GM13976 (cell line): ENCODE results near the gene CHRNB1.

Experiments used
- DNase-seq: peaks from one replicate; pipeline ENCODE4 v3.0.0; 2012; ENCODE audit warnings: low spot score
- CTCF ChIP-seq: IDR thresholded peaks from 2 replicates; pipeline ENCODE4 v1.5.1; 2012; ENCODE audit warnings: borderline replicate concordance, mild to moderate bottlenecking; ENCODE audit not compliant: insufficient read depth; ENCODE audit errors: extremely low read depth, missing control alignments, control extremely low read depth
- in situ Hi-C: fragments of 300-500 bp; cut with MboI; formaldehyde crosslinking; loops from one replicate; pipeline ENCODE4 v1.12.0; 2022; ENCODE audit warnings: low sequenced_read_pairs, mixed read lengths, inconsistent platforms; ENCODE audit not compliant: unreplicated experiment

CHRNB1 gene

DNA sequence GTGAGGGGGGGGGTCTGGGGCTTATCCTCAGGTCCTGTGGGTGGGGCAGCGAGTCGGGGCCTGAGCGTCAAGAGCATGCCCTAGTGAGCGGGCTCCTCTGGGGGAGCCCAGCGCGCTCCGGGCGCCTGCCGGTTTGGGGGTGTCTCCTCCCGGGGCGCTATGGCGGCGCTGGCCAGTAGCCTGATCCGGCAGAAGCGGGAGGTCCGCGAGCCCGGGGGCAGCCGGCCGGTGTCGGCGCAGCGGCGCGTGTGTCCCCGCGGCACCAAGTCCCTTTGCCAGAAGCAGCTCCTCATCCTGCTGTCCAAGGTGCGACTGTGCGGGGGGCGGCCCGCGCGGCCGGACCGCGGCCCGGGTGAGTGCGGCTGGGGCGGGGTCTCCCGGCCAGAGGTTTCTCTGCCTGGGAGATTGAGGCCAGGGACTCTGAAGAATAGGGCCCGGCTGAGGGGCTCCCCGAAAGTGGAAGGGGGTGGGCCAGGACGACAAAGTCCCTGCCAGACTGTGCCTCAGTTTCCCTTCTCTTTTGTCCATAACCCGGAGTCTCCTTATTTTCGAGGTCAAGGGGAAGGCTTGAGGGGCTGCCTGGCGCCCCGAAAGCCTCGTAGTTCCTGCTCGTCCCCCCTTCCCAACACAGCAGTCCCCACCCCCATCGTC, 5.3 kb upstream of the CHRNB1 start, which contains the start of gene FGF11:
Gene FGF11 (plus strand): TSS at position 51 of the 651 bp plus-strand sequence. CDS start 109 bp downstream, at position 160.
- no peak for TF ChIP-seq CTCF
- in situ Hi-C loops: no loop called here
- no peak for DNase-seq

DNA sequence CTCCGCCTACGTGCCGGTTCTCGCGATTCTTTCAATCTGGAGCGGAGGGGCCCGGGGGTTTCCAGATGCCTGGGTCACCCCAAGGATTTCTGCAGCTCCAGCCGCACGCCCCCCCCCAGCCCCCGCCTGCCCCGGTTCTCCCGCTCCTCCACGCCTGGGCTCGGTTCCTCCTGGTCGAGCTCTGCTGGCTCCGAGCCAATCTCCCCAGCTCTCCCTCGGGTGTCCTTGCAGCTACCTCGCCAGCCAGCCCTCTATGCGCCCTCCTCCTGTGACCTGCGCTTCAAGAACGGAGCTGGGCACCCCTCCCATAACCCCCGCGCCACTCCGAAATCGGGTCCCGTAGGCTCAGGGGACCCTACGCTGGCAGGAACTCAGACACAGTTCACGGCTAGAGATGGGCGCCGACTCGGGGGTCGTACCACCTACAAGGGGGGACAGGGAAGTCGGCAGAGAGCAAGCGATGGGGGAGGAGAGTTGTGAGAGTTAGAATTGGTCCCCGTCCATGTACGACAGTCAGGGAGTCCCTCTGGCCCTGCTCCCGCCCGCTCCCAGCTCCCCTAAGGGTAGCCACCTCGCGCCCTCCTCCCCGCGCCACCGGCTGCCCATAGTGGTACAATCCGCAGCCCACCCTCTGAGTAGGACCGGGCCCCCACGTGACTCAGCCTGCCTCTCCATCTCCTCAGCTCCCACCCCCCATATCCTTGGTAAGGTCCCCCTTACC, 4.6 kb upstream of the CHRNB1 start:
- DNase-seq: peak; percentile 81
- TF ChIP-seq CTCF: no peak
- in situ Hi-C loops: no loop called here

GRCh38 chr17:7440834-7441195, 4.0 kb upstream of the CHRNB1 start:
- in situ Hi-C loops: no loop called here
- TF ChIP-seq CTCF: no peak
- peak; percentile 80 for DNase-seq

DNA sequence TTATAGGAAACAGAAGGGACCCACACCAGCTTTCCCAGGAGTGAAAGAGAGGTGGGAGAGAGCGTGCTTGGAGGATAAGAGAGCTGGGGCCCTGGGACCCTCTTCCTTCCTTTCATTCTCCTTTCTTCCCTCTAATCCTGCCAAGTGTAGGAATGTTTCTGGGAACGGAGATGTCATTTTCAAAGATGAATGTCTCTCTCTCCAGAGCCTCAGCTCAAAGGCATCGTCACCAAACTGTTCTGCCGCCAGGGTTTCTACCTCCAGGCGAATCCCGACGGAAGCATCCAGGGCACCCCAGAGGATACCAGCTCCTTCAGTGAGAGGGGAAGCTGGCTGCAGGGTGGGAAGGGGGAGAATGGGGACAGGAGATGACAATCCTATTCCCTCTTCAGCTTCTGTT, 3.6 kb upstream of the CHRNB1 start:
- in situ Hi-C loops: no loop called here
- TF ChIP-seq CTCF: no peak
- DNase-seq: no peak

DNA sequence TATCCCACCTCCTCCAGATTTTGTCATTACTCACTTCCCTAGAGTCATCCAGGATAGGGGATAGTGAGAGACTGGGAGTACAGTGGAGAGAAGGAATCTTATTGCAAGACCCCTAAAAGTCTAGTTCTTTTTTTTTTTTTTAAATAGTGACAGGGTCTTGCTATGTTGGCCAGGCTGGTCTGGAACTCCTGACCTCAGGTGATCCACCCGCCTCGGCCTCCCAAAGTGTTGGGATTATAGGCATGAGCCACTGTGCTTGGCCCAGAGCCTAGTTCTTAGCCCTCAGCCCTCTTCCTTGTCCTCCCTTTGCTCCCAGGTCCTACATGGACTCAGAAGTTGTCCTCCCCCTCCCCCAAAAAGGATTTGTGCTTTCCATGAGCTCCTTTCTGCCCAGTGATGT, 2.7 kb upstream of the CHRNB1 start:
- TF ChIP-seq CTCF: no peak
- in situ Hi-C loops: no loop called here

DNA sequence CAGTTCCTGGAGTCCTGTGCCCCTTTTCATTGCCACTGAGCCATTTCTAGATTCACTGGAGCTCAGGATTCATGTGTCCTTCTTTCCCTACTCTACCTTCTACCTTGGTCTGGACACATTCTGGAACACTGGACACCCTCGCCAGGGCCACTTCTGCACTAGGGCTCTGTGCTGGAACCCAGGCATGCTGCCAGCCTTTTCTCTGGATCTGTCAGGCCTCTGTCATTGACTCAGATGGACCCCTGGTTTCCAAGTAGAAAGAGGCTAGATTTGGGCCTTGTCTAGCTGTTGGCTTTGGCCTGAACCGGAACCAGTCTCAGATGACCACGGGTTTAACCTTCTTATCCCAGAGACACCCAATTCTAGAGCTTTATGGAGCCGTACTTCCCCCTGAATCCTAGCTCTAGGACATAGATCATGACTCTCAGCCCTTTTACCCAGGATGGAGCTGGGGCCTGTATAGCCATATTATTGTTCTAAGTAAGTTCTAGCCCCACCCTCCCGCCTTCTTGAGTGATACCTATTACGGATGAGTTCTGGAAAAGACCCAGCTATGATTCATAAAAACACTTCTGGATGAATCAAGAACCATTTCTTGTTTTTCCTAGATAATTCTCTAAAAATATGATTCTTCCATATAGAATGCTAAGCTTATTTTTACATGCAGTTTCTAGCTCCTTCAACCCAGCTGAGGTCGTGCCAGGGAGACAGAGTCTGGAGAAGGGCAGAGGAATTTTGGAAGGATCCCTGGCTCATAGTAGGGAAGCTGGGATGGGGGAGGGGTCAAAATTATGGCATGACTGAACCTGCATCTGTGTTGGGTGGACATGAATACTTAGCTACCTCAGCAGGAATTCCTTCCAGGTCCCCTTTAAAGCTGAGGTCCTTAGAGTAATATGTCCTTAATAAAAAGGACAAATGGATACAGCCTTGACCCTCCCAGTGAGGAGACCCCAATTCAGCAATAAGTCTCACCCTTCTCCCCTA, 1.1 kb upstream of the CHRNB1 start:
- TF ChIP-seq CTCF: no peak
- in situ Hi-C loops: no loop called here
- DNase-seq: no peak

More for the DNA sequence above, 2.7 kb upstream of the CHRNB1 start:
- DNase-seq: no peak
